Non-pigmented ciliary epithelial cell (primary cell): ENCODE results near the gene SNRPF.
"Not testable (repeated sequence)": the region's sequence is repeated elsewhere in the genome, so short reads cannot be mapped to it uniquely, and the experiment has no call there.

Source experiments
- DNase-seq: peaks from one replicate; pipeline ENCODE4 v3.0.0-alpha.2; 2010; ENCODE audit warnings: low read depth

Gene SNRPF

DNA sequence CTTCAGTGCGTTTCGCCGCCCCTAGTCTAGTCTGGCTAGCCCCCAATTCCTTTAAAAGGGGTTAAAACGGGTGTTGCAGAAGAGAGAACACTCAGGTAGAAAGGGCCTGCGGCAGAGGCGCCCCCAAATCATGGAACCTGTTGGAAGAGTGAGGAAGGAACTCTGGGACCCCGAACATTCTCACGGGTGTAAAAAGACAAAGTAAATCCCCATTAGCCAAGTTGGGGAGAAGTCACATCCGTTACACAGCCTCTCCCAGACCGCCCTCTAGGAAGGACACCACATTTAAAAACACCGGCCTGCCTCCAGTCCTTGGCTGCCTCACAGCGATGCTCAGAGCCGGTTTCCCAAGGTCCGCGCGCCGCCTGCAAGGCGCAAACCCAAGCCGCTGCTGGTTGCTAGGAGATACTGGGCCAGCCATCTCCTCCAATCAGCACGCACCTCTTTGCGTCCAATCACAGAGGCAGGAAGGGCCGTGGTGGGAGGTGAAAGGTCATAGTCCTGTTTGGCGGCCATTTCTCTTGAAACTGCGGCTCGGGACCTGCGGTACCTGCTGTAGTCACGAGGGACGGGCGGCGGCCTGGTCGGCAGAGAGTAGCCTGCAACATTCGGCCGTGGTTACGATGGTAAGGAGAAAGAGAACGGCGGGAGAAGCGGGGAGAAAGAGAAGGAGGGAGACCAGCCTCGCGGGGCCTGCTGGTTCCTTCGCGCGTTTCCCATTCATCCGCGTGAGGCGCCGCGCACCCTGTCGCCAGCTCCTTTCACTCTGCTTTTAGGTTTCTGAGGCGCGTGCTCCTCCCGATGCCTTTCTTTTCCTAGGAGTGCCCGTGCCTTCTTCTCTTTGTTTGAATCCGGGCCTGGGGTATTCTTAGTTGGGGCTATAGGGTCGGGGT, at the start of gene SNRPF:
Gene SNRPF, plus strand, starts transcription at position 502 of the 893 bp plus-strand sequence. Its CDS starts 122 bp downstream, at position 624.
- peak; percentile 94 for DNase-seq

DNA sequence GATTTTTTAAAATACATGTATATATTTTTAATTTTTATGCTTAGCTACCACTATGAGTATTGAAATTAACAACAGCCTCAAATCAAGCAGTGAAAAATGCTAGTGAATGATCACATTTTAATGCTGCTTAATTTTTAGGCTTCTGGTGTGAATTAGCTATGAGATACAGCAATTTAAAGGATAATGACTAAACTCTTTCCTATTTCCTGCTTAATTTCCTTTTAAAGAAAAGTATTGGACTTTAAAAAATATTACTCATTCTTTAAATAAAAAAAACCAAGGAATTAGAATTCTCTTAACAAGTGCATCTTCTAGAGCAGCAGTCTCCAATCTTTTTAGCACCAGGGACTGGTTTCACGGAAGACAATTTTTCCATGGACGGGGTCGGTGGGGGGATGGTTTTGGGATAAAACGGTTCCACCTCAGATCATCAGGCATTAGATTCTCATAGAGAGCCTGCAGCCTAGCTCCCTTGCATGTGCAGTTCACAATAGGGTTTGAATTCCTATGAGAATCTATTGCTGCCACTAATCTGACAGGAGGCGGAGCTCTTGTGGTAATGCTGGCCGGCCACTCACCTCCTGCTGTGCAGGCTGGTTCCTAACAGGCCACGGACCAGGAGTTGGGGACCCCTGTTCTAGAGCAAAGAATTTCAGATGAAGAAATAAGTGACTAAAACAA, 49.6 kb upstream of the SNRPF start:
- no peak for DNase-seq

GRCh38 chr12:95810411-95810810, 48.3 kb upstream of the SNRPF start:
- no peak for DNase-seq

DNA sequence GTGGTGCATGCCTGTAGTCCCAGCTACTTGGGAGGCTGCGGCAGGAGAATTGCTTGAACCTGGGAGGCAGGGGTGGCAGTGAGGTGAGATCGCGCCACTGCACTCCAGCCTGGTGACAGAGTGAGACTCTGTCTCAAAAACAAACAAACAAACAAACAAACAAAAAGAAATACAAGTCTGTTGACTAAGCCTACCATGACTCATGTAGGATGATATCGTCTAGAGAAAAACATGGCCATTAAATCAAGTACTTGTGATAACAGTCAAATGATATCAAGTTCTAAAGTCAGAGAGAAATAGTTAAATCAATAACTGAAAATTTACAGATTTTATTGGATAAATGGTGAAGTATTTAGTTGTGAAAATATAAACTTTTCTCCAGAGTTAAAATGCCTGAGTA, 46.6 kb upstream of the SNRPF start:
- DNase-seq: not testable (repeated sequence)

DNA sequence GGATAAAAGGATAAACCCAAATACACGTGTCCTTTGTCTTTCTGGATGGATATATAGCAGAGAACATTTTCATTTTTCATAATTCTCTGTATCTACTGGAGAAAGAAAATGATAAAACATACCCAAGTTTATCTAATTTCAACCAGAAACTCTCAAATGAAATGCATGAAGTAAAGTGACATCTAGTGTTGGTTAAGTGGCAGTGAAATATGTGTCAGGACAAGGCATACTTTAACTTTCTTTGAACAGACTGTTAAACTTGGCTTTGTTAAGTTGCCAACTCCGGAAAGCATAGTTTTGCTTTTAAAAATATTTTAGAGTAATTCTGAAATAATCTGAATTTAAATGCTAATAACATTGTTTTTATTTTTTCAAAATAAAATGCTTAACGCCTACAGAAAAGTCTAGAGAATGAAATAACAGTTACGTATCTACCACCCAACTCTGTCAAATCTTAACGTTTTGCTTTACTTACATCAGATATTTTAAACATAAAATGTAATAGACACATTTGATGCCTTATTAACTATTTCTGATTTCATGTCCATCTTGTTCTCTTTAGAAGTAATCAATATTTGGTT, 43.0 kb upstream of the SNRPF start:
- no peak for DNase-seq

GRCh38 chr12:95820096-95820703, 38.6 kb upstream of the SNRPF start:
- no peak for DNase-seq

DNA sequence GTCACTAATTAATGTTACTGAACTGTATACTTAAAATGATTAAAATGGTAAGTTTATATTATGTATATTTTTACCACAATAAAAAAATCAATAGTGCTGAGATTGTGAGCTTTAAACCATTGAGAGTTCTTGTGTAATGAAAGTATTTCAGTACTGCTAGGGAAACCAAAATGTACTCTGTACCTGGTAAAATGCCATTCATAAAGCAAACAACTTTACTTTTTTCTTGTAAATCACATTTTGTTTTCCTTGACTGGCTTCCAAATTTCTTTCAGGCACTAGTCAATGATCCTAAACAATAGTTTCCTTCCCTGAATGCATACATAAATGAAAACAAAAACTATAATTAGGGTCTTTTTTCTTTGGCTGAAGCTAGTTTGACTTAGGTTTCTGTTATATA, 29.4 kb upstream of the SNRPF start:
- DNase-seq: no peak

GRCh38 chr12:95830335-95831089, 28.2 kb upstream of the SNRPF start:
- DNase-seq: no peak

- DNase-seq: no peak
Observed at GRCh38 chr12:95834572-95834971, 24.2 kb upstream of the SNRPF start.

DNA sequence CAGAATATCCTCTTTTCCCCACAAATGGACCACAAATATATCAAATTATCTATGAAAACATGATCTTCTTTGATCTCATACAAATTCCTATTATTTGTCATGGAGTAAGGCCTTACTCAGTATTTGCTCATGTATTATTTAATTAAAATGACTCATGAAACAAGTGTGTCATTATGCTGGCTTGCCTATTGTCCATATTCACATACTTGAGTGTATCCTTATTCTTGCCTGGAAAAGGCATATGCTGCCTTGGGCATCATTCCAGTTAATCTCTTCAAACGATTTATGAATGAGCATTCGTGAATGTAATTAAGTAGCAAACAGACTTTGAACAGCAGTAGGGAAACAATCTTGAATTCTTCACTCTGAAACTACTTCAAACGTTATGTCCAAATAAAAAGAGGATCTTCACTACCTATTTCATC, 22.6 kb upstream of the SNRPF start:
- DNase-seq: no peak

GRCh38 chr12:95836630-95837239, 22.0 kb upstream of the SNRPF start:
- DNase-seq: no peak

DNA sequence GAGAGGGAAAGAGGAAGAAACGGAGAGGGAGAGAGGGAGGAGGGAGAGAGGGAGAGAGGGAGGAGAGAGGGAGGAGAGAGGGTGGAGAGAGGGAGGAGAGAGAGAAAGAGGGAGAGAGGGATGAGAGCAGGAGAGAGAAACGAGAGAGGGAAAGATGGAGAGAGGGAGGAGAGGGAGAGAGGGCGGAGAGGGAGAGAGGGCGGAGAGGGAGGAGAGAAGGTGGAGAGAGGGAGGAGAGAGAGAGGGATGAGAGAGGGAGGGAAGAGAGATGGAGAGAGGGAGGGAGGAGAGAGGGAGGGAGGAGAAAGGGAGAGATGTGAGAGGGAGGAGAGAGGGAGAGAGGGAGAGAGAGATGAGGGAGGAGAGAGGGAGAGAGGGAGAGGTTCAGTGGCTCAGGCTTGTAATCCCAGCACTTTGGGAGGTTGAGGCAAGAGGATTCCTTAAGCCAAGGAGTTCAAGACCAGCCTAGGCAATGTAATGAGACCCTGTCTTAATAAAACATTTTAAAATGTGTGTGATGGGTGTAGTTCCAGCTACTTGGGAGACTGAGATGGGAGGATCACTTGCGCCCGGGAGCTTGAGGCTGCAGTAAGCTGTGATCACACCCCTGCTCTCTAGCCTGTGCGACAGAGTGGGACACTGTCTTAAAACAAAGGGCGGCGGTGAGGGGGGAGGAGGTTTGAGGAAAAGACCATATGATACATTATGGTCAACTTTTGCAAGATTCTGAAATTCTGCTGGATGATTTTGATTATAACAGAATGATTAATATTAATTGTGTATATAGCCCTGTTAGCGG, 21.3 kb upstream of the SNRPF start:
- DNase-seq: no peak

GRCh38 chr12:95838125-95838524, 20.6 kb upstream of the SNRPF start:
- DNase-seq: no peak

- not testable (repeated sequence) for DNase-seq
Observed at GRCh38 chr12:95842426-95842825, 16.3 kb upstream of the SNRPF start.

DNA sequence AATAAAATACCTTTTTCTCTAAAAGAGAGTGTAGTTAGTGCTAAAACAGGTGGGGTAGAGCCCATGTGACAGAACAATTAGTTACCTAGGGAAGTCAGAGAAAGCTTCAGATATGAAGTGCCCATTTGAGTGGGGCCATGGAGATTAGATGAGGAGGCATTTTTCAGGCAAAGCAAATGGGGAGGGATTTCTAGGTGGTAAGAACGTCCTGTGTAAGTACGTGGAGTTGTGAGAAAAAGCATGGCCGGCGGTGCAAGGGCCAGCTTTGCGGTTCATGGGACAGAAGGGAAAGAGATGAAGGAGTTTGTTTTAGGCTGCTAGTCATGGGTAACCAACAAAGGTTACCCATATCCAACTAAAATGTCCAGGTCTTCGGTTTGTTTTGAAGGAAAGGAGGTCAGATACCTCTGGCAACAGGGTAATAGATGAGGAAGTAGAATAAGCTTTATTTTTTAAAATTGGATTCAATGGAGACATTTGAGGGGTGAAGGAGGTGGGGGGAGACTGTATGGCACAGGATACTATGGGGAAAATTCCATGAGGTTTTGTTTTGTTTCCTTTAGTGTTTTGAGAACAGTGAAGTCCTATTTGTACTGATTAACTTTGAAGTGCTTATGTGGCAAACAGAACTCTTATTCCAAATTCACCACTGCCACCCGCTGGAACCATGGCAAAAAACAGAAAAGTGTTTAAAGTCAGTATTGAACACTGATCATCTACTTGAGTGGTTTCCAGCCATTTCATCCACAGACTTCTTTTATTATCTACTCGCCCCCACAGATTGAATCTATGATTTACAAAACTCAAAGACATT, 10.0 kb upstream of the SNRPF start:
- DNase-seq: no peak

GRCh38 chr12:95851606-95852005, 7.1 kb upstream of the SNRPF start:
- no peak for DNase-seq

- DNase-seq: no peak
Observed at GRCh38 chr12:95852133-95852532, 6.6 kb upstream of the SNRPF start.

DNA sequence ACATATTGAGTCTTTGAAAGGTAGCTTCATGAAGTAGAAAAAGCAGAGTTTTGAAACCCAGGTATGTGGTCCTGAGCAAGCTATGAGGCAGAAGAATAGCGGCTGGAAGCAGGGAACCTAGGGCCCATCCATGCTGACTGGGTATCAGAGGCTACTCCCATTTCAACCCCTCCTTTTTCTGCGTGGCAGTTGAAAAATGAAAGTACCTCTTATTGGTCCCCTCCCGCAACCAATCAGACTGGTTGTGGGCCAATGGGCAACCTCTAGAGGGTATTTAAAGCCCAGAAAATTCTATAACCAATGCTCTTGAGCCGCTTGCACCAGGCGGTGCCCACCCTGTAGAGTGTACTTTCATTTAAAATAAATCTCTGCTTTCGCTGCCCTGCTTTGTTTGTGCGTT, 1.6 kb upstream of the SNRPF start:
- no peak for DNase-seq

DNA sequence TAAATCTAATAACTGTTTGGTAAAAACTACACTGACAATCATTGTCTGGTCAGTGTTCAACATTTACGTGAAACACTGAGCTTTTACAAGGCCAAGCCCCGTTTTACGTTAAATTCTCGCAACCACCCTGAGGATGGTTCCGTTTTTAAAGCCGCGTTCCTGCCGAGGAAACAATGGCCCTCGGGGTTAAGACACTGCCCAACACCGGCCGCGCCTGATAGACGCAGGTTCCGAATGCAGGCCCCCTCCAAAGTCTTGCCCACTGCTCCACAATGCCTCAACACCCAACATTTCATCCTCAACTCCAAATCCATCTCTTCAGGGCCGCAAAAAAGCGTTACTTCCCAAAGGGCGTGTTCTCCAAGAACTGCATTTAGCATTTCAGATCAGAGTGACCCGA, 953 bp upstream of the SNRPF start:
- no peak for DNase-seq
